H9 (cell line): ENCODE measurements around the gene EHBP1L1. TPM values are rescaled to one million over a fixed set of nuclear protein-coding genes. Genes with fewer than 3 reads are reported as not detected.
A peak's percentile ranks its signal among the peaks of the same experiment; 100 is the strongest.

ENCODE experiments used
- DNase-seq: peaks from one replicate; pipeline ENCODE4 v3.0.0-alpha.2; 2017
- H2AFZ ChIP-seq: one replicate; pipeline ENCODE4 v1.6.1; 2013; ENCODE audit warnings: mild to moderate bottlenecking, low read length, control low read depth, moderate library complexity
- H2AK5ac ChIP-seq: 2 replicates; pipeline ENCODE4 v1.6.1; 2013; ENCODE audit warnings: low read length, control low read depth, mixed read lengths; ENCODE audit not compliant: insufficient read length
- H2BK120ac ChIP-seq: one replicate; pipeline ENCODE4 v1.6.1; 2013; ENCODE audit warnings: low read depth, mild to moderate bottlenecking, low read length, control low read depth, inconsistent platforms; ENCODE audit not compliant: poor library complexity, severe bottlenecking
- H2BK12ac ChIP-seq: 2 replicates; pipeline ENCODE4 v1.6.1; 2013; ENCODE audit warnings: low read length, control low read depth, mixed read lengths, low read depth; ENCODE audit not compliant: insufficient read length
- H2BK15ac ChIP-seq: 2 replicates; pipeline ENCODE4 v1.6.1; 2013; ENCODE audit warnings: low read depth, low read length, control low read depth
- H2BK20ac ChIP-seq: one replicate; pipeline ENCODE4 v1.6.1; 2013; ENCODE audit warnings: low read depth, mild to moderate bottlenecking, low read length, control low read depth, inconsistent platforms; ENCODE audit not compliant: poor library complexity, severe bottlenecking
- H2BK5ac ChIP-seq: 2 replicates; pipeline ENCODE4 v1.6.1; 2013; ENCODE audit warnings: low read length, control low read depth, mixed read lengths; ENCODE audit not compliant: insufficient read length
- H3K14ac ChIP-seq: 2 replicates; pipeline ENCODE4 v1.6.1; 2013; ENCODE audit warnings: low read length, control low read depth; ENCODE audit not compliant: insufficient read depth
- H3K18ac ChIP-seq: 2 replicates; pipeline ENCODE4 v1.6.1; 2013; ENCODE audit warnings: low read depth, mild to moderate bottlenecking, mixed read lengths, low read length, control low read depth; ENCODE audit not compliant: insufficient read length
- H3K23ac ChIP-seq: 2 replicates; pipeline ENCODE4 v1.6.1; 2013; ENCODE audit warnings: low read length, control low read depth, mixed read lengths, low read depth; ENCODE audit not compliant: insufficient read length
- H3K23me2 ChIP-seq: 2 replicates; pipeline ENCODE4 v1.6.1; 2013; ENCODE audit warnings: low read depth, mild to moderate bottlenecking, mixed read lengths, low read length, control low read depth; ENCODE audit not compliant: insufficient read length, poor library complexity, severe bottlenecking
- H3K27ac ChIP-seq: 2 replicates; pipeline ENCODE4 v1.5.1; 2013; ENCODE audit warnings: low read length, control low read depth, mixed read lengths, low read depth; ENCODE audit not compliant: insufficient read length
- H3K27me3 ChIP-seq: 2 replicates; pipeline ENCODE4 v1.6.1; 2013; ENCODE audit warnings: low read length, control low read depth, inconsistent platforms; ENCODE audit not compliant: insufficient read depth
- H3K4ac ChIP-seq: 2 replicates; pipeline ENCODE4 v1.6.1; 2013; ENCODE audit warnings: low read depth, mild to moderate bottlenecking, control low read depth, inconsistent platforms, low read length, moderate library complexity
- H3K4me1 ChIP-seq: 2 replicates; pipeline ENCODE4 v1.6.1; 2013; ENCODE audit warnings: low read length, control low read depth, inconsistent platforms; ENCODE audit not compliant: insufficient read depth
- H3K4me2 ChIP-seq: 2 replicates; pipeline ENCODE4 v1.6.1; 2013; ENCODE audit warnings: low read length, control low read depth, mixed read lengths; ENCODE audit not compliant: insufficient read length, insufficient read depth
- H3K56ac ChIP-seq: 2 replicates; pipeline ENCODE4 v1.6.1; 2013; ENCODE audit warnings: low read depth, mild to moderate bottlenecking, mixed read lengths, low read length, control low read depth; ENCODE audit not compliant: insufficient read length
- H3K79me1 ChIP-seq: 2 replicates; pipeline ENCODE4 v1.6.1; 2013; ENCODE audit warnings: low read depth, mild to moderate bottlenecking, moderate library complexity, low read length, control low read depth, inconsistent platforms; ENCODE audit not compliant: insufficient read depth, poor library complexity, severe bottlenecking
- H3K79me2 ChIP-seq: 2 replicates; pipeline ENCODE4 v1.6.1; 2013; ENCODE audit warnings: low read length, control low read depth, inconsistent platforms; ENCODE audit not compliant: insufficient read depth
- H3K9ac ChIP-seq: 2 replicates; pipeline ENCODE4 v1.6.1; 2013; ENCODE audit warnings: low read length, control low read depth, mixed read lengths; ENCODE audit not compliant: insufficient read length; ENCODE audit errors: extremely low read depth
- H3K9me3 ChIP-seq: one replicate; pipeline ENCODE4 v1.6.1; 2013; ENCODE audit warnings: low read depth, low read length, inconsistent platforms; ENCODE audit not compliant: control insufficient read depth
- H3T11ph ChIP-seq: one replicate; pipeline ENCODE4 v1.6.1; 2013; ENCODE audit warnings: mild to moderate bottlenecking, low read length, control low read depth, inconsistent platforms
- H4K20me1 ChIP-seq: one replicate; pipeline ENCODE4 v1.6.1; 2013; ENCODE audit not compliant: control insufficient read depth, insufficient read length, insufficient read depth
- H4K5ac ChIP-seq: 2 replicates; pipeline ENCODE4 v1.6.1; 2013; ENCODE audit warnings: low read depth, mild to moderate bottlenecking, mixed read lengths, low read length, control low read depth; ENCODE audit not compliant: insufficient read length
- H4K8ac ChIP-seq: replicated peaks from 2 replicates; pipeline ENCODE4 v1.6.1; 2013; ENCODE audit warnings: low read length, control low read depth, mixed read lengths, low read depth; ENCODE audit not compliant: insufficient read length
- H4K91ac ChIP-seq: 2 replicates; pipeline ENCODE4 v1.6.1; 2013; ENCODE audit warnings: low read depth, mild to moderate bottlenecking, moderate library complexity, mixed read lengths, low read length, control low read depth; ENCODE audit not compliant: insufficient read length
- H3K27ac Mint-ChIP-seq, 3 experiments: 2 replicates in 2 of 3; 3 replicates in 1 of 3; pipeline ENCODE4 v1.8.0; 2020 to 2021; ENCODE audit warnings: mixed read lengths in 3 of 3, mild to moderate bottlenecking in 1 of 3, moderate library complexity in 1 of 3
- H3K27me3 Mint-ChIP-seq: 2 replicates; pipeline ENCODE4 v1.8.0; 2021; ENCODE audit warnings: low read depth, mild to moderate bottlenecking, moderate library complexity, mixed read lengths
- H3K36me3 Mint-ChIP-seq, 3 experiments: 2 replicates in 2 of 3; 3 replicates in 1 of 3; pipeline ENCODE4 v1.8.0; 2020 to 2021; ENCODE audit warnings: low read depth in 3 of 3, mixed read lengths in 3 of 3; ENCODE audit not compliant: insufficient read depth in 1 of 3
- H3K4me1 Mint-ChIP-seq, 2 experiments: 2 replicates each; pipeline ENCODE4 v1.8.0; 2020; ENCODE audit warnings: mixed read lengths in 2 of 2
- H3K4me3 Mint-ChIP-seq, 2 experiments: 2 replicates in 1 of 2; 3 replicates in 1 of 2; pipeline ENCODE4 v1.8.0; 2020 to 2021; ENCODE audit warnings: mild to moderate bottlenecking in 2 of 2, mixed read lengths in 2 of 2, moderate library complexity in 1 of 2
- H3K9me3 Mint-ChIP-seq, 2 experiments: 2 replicates in 1 of 2; 3 replicates in 1 of 2; pipeline ENCODE4 v1.8.0; 2020; ENCODE audit warnings: mild to moderate bottlenecking in 2 of 2, mixed read lengths in 2 of 2, moderate library complexity in 1 of 2
- CTCF ChIP-seq: fragments of 200-600 bp; sonication (generic); conservative IDR thresholded peaks from 3 replicates; pipeline ENCODE4 v1.8.0; 2021; ENCODE audit warnings: antibody characterized with exemption, mild to moderate bottlenecking
- WGBS: extraction: QIAGEN DNeasy Blood & Tissue Kit; methylation state at CpG from one replicate; pipeline ENCODE4 v1.1.7; 2013; ENCODE audit warnings: missing lambda C conversion rate, low lambda C conversion rate, mixed read lengths; ENCODE audit not compliant: insufficient read length; ENCODE audit errors: extremely low coverage; 5-methylcytosine and 5-hydroxymethylcytosine counted together
- total RNA-seq: library from RNA; stranded (reverse); gene quantifications from 2 replicates; pipeline ENCODE4 v1.2.1, GENCODE V29; 2021

EHBP1L1 gene
- total RNA-seq, 1 experiment from 2014 or later = 13.8 TPM

GRCh38 chr11:65617136-65617850 lies 41.4 kb downstream of the EHBP1L1 start:
- Histone ChIP-seq H4K91ac (no peak overlapping the region), H3K9ac (no peak overlapping the region), H3K79me1 (peaks cover 3% of the 10 kb centered on the region), H3K56ac (no peak overlapping the region), H4K5ac (no peak overlapping the region), H3K4ac (no peak overlapping the region), H4K8ac (no peak overlapping the region), H3K23me2 (peaks cover 18% of the 10 kb centered on the region), H3K4me1 (no peaks in the 10 kb centered on the region; the same call in none of the 2 replicates), H2BK20ac (no peak overlapping the region), H3K18ac (no peak overlapping the region), H3K4me2 (no peak overlapping the region), H2BK15ac (no peak overlapping the region), H3K23ac (no peak overlapping the region), H3T11ph (no peak overlapping the region), H2AFZ (no peak overlapping the region), H3K14ac (no peak overlapping the region), H3K9me3 (no peaks in the 10 kb centered on the region), H3K79me2 (peaks cover 7% of the 10 kb centered on the region; the same call in 1 of the 2 replicates), H4K20me1 (no peaks in the 10 kb centered on the region), H3K27ac (no peak overlapping the region), H2BK12ac (no peak overlapping the region), H3K27me3 (no peaks in the 10 kb centered on the region), H2AK5ac (no peak overlapping the region), H2BK120ac (no peak overlapping the region), H2BK5ac (no peak overlapping the region)
- no peak for TF ChIP-seq CTCF
- Mint-ChIP-seq H3K4me1 (peaks cover 12 to 18% of the 10 kb centered on the region in 2 experiments), H3K9me3 (no peaks in the 10 kb centered on the region), H3K4me3 (peak overlapping the region; percentile 92 to 97), H3K27me3 (peaks cover 3% of the 10 kb centered on the region), H3K27ac (no peak overlapping the region; a peak in 1 of 7 replicates), H3K36me3 (peaks cover 16 to 48% (median 44%) of the 10 kb centered on the region in 3 experiments; a peak in 6 of 7 replicates)
- WGBS = no CpG with 5 or more reads among the region's 17 CpGs
- no peak for DNase-seq
